Adipocyte (in vitro differentiated cells): ENCODE data around the gene RNF169.

ENCODE experiments used
- DNase-seq: peaks from one replicate; pipeline ENCODE4 v3.0.0-alpha.2; 2015; ENCODE audit warnings: low read depth
- H3K27me3 ChIP-seq: replicated peaks from 2 replicates; pipeline ENCODE4 v1.7.0; 2013; ENCODE audit warnings: mild to moderate bottlenecking, low read length, moderate library complexity; ENCODE audit not compliant: control insufficient read depth, insufficient read depth
- H3K36me3 ChIP-seq: 2 replicates; pipeline ENCODE4 v1.7.0; 2013; ENCODE audit warnings: low read length, mild to moderate bottlenecking, moderate library complexity; ENCODE audit not compliant: control insufficient read depth, insufficient read depth, severe bottlenecking
- H3K4me1 ChIP-seq: 2 replicates; pipeline ENCODE4 v1.7.0; 2013; ENCODE audit warnings: mild to moderate bottlenecking, low read length, moderate library complexity; ENCODE audit not compliant: control insufficient read depth, insufficient read depth
- H3K4me3 ChIP-seq: 2 replicates; pipeline ENCODE4 v1.7.0; 2013; ENCODE audit warnings: mild to moderate bottlenecking, low read length, moderate library complexity
- H3K9ac ChIP-seq: 2 replicates; pipeline ENCODE4 v1.7.0; 2013; ENCODE audit warnings: mild to moderate bottlenecking, low read length, moderate library complexity
- H3K9me3 ChIP-seq: 2 replicates; pipeline ENCODE4 v1.7.0; 2013; ENCODE audit warnings: mild to moderate bottlenecking, low read length, moderate library complexity; ENCODE audit not compliant: control insufficient read depth

Gene RNF169

DNA sequence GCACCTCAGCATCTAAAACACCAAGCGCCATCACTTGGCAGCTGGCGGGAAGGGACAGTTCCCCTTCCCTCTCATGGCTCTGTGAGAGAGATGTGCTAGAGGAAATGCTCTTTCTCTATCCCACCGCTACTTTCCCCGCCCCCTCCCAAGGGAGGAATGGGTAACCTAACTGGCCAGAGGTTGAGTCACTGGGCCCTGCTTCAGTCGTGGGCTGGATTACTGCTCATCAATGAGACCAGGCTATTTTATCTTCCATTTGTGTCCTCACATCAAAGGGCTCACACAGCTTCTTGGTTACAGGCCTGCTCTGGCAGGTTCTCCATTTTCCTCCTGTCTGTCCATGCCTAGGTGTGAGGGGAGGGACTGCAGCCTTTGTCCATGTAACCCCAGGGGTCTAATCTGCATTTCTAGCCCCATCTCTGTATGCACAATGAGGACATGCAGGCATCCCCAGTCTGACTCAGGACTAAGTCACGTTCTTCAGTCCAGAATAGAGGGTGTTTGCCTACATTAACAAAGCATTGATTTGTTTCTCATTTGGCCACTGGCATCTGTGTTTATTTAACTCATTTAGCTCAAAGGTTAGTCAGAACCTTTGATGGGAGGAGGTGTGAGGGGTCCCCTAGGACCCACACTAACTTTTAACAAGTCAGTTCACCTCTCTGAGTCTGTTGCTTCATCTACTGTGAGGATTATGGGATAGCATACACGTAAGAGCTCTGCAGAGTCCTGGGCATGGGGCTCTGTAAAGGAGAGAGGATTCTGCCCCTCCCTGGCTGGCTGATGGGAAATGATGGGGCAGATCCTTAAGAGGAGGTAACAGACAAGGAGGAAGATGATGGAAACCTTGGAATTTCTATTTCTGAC, 101.1 kb downstream of the RNF169 start:
- peaks cover 46% of the 10 kb centered on the region for H3K36me3 ChIP-seq
- DNase-seq: peak; percentile 24

DNA sequence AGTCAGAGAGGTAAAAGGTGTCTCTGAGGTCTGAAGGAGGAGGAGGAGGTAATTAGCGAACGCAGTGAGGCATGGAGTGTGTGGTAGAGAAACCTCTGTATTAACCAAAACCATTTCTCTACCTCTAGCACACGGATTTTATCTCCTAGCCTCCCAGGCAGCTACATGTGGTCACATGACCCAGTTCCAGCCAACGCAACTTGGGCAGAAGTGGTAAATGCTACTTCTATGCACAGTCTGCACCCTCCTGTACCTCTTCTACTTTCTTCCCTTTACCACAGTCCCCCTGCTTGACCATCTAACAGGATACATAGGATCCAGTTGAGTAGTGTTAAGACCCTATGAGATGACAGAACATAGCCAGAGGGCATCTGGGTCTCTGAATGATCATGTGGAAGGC, 104.6 kb downstream of the RNF169 start:
- Histone ChIP-seq H3K9ac (no peak overlapping the region), H3K4me3 (no peak overlapping the region), H3K27me3 (no peaks in the 10 kb centered on the region), H3K36me3 (peaks cover 39% of the 10 kb centered on the region), H3K4me1 (peaks cover 13% of the 10 kb centered on the region), H3K9me3 (no peaks in the 10 kb centered on the region)
- no peak for DNase-seq

More for the DNA sequence above, 101.1 kb downstream of the RNF169 start:
- no peak overlapping the region for H3K9ac ChIP-seq
- peaks cover 13% of the 10 kb centered on the region for H3K4me1 ChIP-seq
- no peaks in the 10 kb centered on the region for H3K27me3 ChIP-seq
- H3K9me3 ChIP-seq: no peaks in the 10 kb centered on the region
- H3K4me3 ChIP-seq: no peak overlapping the region

DNA sequence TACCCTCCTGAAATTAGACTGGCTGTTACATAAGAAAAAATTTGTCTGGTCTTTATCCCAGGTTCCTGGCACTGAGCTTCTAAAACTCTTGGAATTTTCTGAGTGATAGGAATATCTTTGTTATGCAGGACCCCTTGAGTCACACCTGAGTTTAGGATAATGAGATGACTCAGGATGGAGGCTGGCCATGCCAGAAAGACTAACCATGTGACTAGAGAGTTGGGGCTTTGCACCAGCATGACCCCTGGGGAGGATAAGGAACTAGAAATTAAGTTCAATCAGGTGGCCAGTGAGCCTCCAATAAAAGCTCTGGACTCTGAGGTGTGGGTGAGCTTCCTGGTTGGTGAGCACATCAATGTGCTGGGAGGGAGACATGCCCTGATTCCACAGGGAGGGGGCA, 112.1 kb downstream of the RNF169 start:
- H3K4me3 ChIP-seq: no peak overlapping the region
- no peak overlapping the region for H3K9ac ChIP-seq
- H3K4me1 ChIP-seq: no peaks in the 10 kb centered on the region
- H3K36me3 ChIP-seq: peaks cover 60% of the 10 kb centered on the region
- no peak for DNase-seq
- peaks cover 13% of the 10 kb centered on the region for H3K9me3 ChIP-seq
- H3K27me3 ChIP-seq: no peaks in the 10 kb centered on the region

DNA sequence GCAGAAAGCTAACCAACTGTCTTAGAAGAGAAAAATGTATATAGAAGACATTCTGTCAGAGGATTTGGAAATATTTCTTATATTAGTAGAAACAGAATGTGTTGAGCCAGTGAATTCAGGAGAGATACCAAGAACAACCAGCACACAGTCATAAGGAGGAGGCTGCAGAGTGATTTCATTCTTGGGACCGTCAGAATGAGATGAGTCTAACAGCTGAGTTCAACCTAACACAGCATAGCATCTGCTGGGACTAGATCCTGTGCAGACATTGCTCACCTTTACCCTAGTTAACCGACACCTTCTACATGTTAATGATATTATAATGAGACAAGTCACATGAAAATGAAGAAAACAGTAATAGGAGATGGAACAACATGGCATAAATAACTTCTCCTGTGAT, 114.8 kb downstream of the RNF169 start:
- H3K4me1 ChIP-seq: no peaks in the 10 kb centered on the region
- no peak overlapping the region for H3K4me3 ChIP-seq
- peaks cover 39% of the 10 kb centered on the region for H3K9me3 ChIP-seq
- H3K27me3 ChIP-seq: no peaks in the 10 kb centered on the region
- DNase-seq: no peak
- no peak overlapping the region for H3K9ac ChIP-seq
- peaks cover 59% of the 10 kb centered on the region for H3K36me3 ChIP-seq

DNA sequence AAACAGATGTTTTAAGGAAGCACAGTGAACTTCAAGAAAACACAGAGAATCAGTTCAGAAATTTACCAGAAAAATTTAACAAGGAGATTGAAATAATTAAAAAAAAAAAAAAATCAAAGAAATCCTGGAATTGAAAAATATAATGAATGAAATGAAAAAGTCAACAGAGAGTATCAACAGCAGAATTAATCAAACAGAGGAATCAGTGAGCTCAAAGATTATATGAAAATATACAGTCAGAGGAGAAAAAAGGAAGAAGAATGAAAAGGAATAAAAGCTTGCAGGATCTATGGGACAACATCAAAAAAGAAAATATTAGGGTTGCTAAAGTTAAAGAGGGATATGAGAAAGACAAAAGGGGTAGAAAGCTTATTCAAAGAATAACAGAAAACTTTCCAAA, 117.9 kb downstream of the RNF169 start:
- Histone ChIP-seq H3K4me1 (no peaks in the 10 kb centered on the region), H3K9ac (no peak overlapping the region), H3K4me3 (peak overlapping the region; percentile 55), H3K27me3 (no peaks in the 10 kb centered on the region), H3K36me3 (peaks cover 61% of the 10 kb centered on the region), H3K9me3 (peaks cover 66% of the 10 kb centered on the region)
- no peak for DNase-seq

DNA sequence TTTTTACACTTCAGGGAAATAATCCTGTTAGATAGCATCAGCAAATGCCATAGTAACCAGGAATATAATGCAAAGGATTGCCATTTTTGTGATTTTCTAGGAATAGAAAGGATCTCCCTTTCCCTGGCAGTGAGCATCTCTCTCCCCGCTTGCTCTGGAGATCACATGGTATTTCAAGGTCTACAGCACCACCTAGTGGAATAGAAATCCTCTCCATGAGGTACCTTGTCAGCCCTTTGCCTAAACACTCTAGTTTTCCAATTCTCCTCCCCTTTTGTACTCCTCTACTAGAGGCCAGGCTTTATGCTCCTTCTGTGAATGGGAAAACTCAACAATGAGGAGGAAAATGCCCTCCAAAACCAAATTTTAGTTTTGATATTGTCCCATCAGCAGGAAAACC, 121.8 kb downstream of the RNF169 start:
- no peaks in the 10 kb centered on the region for H3K27me3 ChIP-seq
- H3K4me3 ChIP-seq: peak overlapping the region; percentile 22
- H3K9ac ChIP-seq: no peak overlapping the region
- H3K9me3 ChIP-seq: peaks cover 81% of the 10 kb centered on the region
- DNase-seq: peak; percentile 15
- peaks cover 71% of the 10 kb centered on the region for H3K36me3 ChIP-seq
- H3K4me1 ChIP-seq: no peaks in the 10 kb centered on the region

DNA sequence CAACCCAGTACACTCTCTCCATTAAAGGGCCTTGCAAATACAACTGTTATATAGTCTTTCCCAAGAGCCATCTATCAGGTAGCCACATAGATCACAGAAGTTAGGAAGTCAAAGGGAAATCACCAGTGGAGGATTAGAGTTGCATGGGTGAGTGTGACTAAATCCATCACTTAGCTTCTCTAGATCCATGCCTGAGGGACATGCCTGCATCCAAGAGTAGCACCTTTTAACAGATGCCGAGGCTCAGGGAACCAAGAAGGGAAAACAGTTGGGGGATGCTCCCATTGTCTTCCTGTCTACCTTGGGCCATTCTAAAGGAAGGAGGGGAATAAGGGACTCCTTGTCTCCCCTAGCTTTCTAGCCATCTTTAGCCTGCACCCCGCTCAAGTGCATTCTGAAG, 122.4 kb downstream of the RNF169 start:
- peaks cover 76% of the 10 kb centered on the region for H3K9me3 ChIP-seq
- no peaks in the 10 kb centered on the region for H3K4me1 ChIP-seq
- H3K9ac ChIP-seq: no peak overlapping the region
- H3K36me3 ChIP-seq: peaks cover 73% of the 10 kb centered on the region
- H3K4me3 ChIP-seq: peak overlapping the region; percentile 12
- no peaks in the 10 kb centered on the region for H3K27me3 ChIP-seq
- DNase-seq: no peak

DNA sequence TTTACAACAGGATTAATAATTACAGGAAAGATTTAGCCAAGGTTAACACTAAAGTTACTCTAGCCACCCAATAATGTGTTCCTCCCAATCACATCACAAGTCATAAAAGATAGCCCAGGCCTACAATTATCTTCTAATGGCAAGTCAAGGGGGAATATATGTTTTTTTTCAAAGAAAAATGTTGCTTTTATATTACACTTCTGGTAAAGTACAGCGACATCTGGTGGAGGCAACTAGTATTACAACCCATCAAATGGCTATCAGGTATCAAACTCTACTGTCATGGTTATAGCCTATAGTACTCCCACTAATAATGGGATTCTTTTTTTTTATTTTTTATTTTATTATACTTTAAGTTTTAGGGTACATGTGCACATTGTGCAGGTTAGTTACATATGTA, 128.5 kb downstream of the RNF169 start:
- Histone ChIP-seq H3K9me3 (peaks cover 18% of the 10 kb centered on the region), H3K36me3 (peaks cover 47% of the 10 kb centered on the region), H3K4me1 (no peaks in the 10 kb centered on the region), H3K27me3 (no peaks in the 10 kb centered on the region), H3K4me3 (no peak overlapping the region), H3K9ac (no peak overlapping the region)
- peak; percentile 7 for DNase-seq
